ENCODE results near the gene CNTROB.

CNTROB gene

DNA sequence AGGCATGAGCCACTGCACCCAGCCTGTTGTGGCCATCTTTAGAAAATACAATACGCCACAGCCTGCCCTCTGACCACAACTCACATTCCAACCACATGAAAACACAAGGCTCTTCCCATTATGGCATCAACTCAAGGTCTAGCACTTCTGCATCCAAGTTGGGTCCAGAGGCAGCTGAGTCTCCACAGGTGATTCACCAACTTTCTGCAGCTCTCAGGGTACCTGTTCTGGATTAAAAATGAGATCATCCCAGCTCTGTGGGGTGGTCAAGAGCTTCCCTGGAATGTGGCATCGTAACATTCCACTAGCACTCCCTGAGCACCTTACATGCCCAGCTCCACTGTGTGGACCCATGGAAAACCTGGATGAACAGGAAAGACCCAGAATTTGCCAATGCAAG, 60.5 kb downstream of the CNTROB start:
- no peak overlapping the region for H3K9ac ChIP-seq
- no peak overlapping the region for H3K4me3 ChIP-seq (IDR thresholded peaks at IDR 0.05; ENCODE audit: insufficient read depth, low read depth, low read length)
- no peaks in the 10 kb centered on the region for H4K20me1 ChIP-seq (ENCODE audit: insufficient read depth)
- H3K4me1 ChIP-seq (ENCODE audit: low read depth, poor library complexity, severe bottlenecking) = peaks cover 5% of the 10 kb centered on the region
- no peaks in the 10 kb centered on the region for H3K36me3 ChIP-seq (ENCODE audit: insufficient read depth)
- no peaks in the 10 kb centered on the region for H3K27me3 ChIP-seq (ENCODE audit: insufficient read depth, low read depth)
- no peak overlapping the region for H2AFZ ChIP-seq (ENCODE audit: low read depth)
- no peak for TF ChIP-seq CTCF (conservative IDR thresholded peaks at IDR 0.05; ENCODE audit: low read depth, low read length)
- H3K79me2 ChIP-seq (ENCODE audit: insufficient read depth, low read depth) = no peaks in the 10 kb centered on the region
- H3K27ac ChIP-seq = no peak overlapping the region
- no peak overlapping the region for H3K4me2 ChIP-seq

DNA sequence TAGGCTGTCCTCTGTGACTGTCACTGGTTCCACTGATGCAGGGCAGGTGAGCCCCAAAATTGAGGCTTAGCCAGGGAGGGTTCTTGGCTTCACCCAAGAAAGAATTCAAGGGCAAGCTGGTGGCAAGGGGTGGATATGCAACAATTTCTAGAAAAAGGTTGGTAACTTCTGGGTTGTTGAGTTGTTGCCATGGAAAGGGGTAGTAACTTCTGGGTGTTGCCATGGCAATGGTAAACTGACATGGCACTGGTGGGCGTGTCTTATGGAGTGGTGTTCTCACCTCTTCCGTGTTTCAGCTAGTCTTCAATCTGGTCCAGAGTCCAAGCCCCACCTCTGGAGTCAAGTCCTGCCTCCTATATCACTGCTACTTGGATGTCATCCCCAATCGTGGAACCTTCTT, 60.9 kb downstream of the CNTROB start:
- Histone ChIP-seq H3K79me2 (ENCODE audit: insufficient read depth, low read depth) (no peaks in the 10 kb centered on the region), H3K27me3 (ENCODE audit: insufficient read depth, low read depth) (no peaks in the 10 kb centered on the region), H3K9ac (no peak overlapping the region), H3K4me3 (IDR thresholded peaks at IDR 0.05; ENCODE audit: insufficient read depth, low read depth, low read length) (no peak overlapping the region), H3K27ac (no peak overlapping the region), H2AFZ (ENCODE audit: low read depth) (no peak overlapping the region), H3K4me1 (ENCODE audit: low read depth, poor library complexity, severe bottlenecking) (peaks cover 5% of the 10 kb centered on the region), H3K36me3 (ENCODE audit: insufficient read depth) (no peaks in the 10 kb centered on the region), H4K20me1 (ENCODE audit: insufficient read depth) (no peaks in the 10 kb centered on the region), H3K4me2 (no peak overlapping the region)
- no peak for TF ChIP-seq CTCF (conservative IDR thresholded peaks at IDR 0.05; ENCODE audit: low read depth, low read length)

GRCh38 chr17:7993972-7994589, 62.1 kb downstream of the CNTROB start:
- H3K4me1 ChIP-seq (ENCODE audit: low read depth, poor library complexity, severe bottlenecking) = peaks cover 5% of the 10 kb centered on the region

GRCh38 chr17:7995724-7996123, 63.7 kb downstream of the CNTROB start:
- Histone ChIP-seq H3K4me3 (IDR thresholded peaks at IDR 0.05; ENCODE audit: insufficient read depth, low read depth, low read length) (no peak overlapping the region), H3K79me2 (ENCODE audit: insufficient read depth, low read depth) (no peaks in the 10 kb centered on the region), H3K36me3 (ENCODE audit: insufficient read depth) (no peaks in the 10 kb centered on the region), H3K9ac (no peak overlapping the region), H4K20me1 (ENCODE audit: insufficient read depth) (no peaks in the 10 kb centered on the region), H3K27ac (no peak overlapping the region), H3K27me3 (ENCODE audit: insufficient read depth, low read depth) (no peaks in the 10 kb centered on the region), H3K4me1 (ENCODE audit: low read depth, poor library complexity, severe bottlenecking) (peaks cover 5% of the 10 kb centered on the region), H3K4me2 (no peak overlapping the region), H2AFZ (ENCODE audit: low read depth) (no peak overlapping the region)
- TF ChIP-seq CTCF (conservative IDR thresholded peaks at IDR 0.05; ENCODE audit: low read depth, low read length) = no peak

More at GRCh38 chr17:7993972-7994589, 62.1 kb downstream of the CNTROB start:
- Histone ChIP-seq H3K79me2 (ENCODE audit: insufficient read depth, low read depth) (no peaks in the 10 kb centered on the region), H3K4me3 (IDR thresholded peaks at IDR 0.05; ENCODE audit: insufficient read depth, low read depth, low read length) (no peak overlapping the region), H3K27ac (no peak overlapping the region), H3K9ac (no peak overlapping the region), H3K4me2 (no peak overlapping the region), H3K36me3 (ENCODE audit: insufficient read depth) (no peaks in the 10 kb centered on the region), H4K20me1 (ENCODE audit: insufficient read depth) (no peaks in the 10 kb centered on the region), H3K27me3 (ENCODE audit: insufficient read depth, low read depth) (no peaks in the 10 kb centered on the region), H2AFZ (ENCODE audit: low read depth) (no peak overlapping the region)
- TF ChIP-seq CTCF (conservative IDR thresholded peaks at IDR 0.05; ENCODE audit: low read depth, low read length) = no peak

Data from KMS-11 (cell line).